Neural cell (in vitro differentiated cells): ENCODE data around the gene AMPD2. TPM values are rescaled to one million over a fixed set of nuclear protein-coding genes. Genes with fewer than 3 reads are reported as not detected.

Source experiments
- H2AFZ ChIP-seq: fragments of 200-600, 300-800 bp; sonication (generic), shearing (Covaris generic); 2 replicates; pipeline ENCODE4 v1.6.0; 2014; ENCODE audit warnings: low read depth, mild to moderate bottlenecking, antibody characterized with exemption, low read length, moderate library complexity
- H3F3A ChIP-seq: fragments of 200-600 bp; shearing (Covaris generic); 2 replicates; pipeline ENCODE4 v1.6.1; 2016; ENCODE audit warnings: mild to moderate bottlenecking, moderate library complexity, mixed read lengths, antibody characterized with exemption, low read length; ENCODE audit not compliant: insufficient read depth, poor library complexity, severe bottlenecking
- H3K27ac ChIP-seq: fragments of 200-600, 300-800 bp; sonication (generic), shearing (Covaris generic); 2 replicates; pipeline ENCODE4 v1.5.1; 2014; ENCODE audit warnings: mild to moderate bottlenecking, low read length, moderate library complexity
- H3K27me3 ChIP-seq: fragments of 300-800, 200-600 bp; sonication (generic), shearing (Covaris generic); 2 replicates; pipeline ENCODE4 v1.6.0; 2014; ENCODE audit warnings: mild to moderate bottlenecking, low read depth, low read length, moderate library complexity; ENCODE audit not compliant: insufficient read depth
- H3K36me3 ChIP-seq: fragments of 300-800, 200-600 bp; sonication (generic), shearing (Covaris generic); 2 replicates; pipeline ENCODE4 v1.5.1; 2014; ENCODE audit warnings: mild to moderate bottlenecking, antibody characterized with exemption, low read length, moderate library complexity; ENCODE audit not compliant: insufficient read depth
- H3K4me2 ChIP-seq: fragments of 300-800, 200-600 bp; sonication (generic), shearing (Covaris generic); 2 replicates; pipeline ENCODE4 v1.6.0; 2014; ENCODE audit warnings: mild to moderate bottlenecking, low read length
- H3K4me3 ChIP-seq: fragments of 300-800, 200-600 bp; sonication (generic), shearing (Covaris generic); 2 replicates; pipeline ENCODE4 v1.5.1; 2014; ENCODE audit warnings: mild to moderate bottlenecking, low read length, moderate library complexity
- H3K79me2 ChIP-seq: fragments of 200-600 bp; shearing (Covaris generic); replicated peaks from 2 replicates; pipeline ENCODE4 v1.6.0; 2014; ENCODE audit warnings: mild to moderate bottlenecking, low read length, moderate library complexity; ENCODE audit not compliant: insufficient read depth
- H3K9ac ChIP-seq: fragments of 300-800, 200-600 bp; sonication (generic), shearing (Covaris generic); 2 replicates; pipeline ENCODE4 v1.6.1; 2016; ENCODE audit warnings: mild to moderate bottlenecking, low read length, mixed read lengths
- H3K9me2 ChIP-seq: fragments of 200-600 bp; shearing (Covaris generic); 2 replicates; pipeline ENCODE4 v1.6.1; 2016; ENCODE audit warnings: mild to moderate bottlenecking, low read length, mixed read lengths; ENCODE audit not compliant: insufficient read depth
- H3K9me3 ChIP-seq: fragments of 200-600, 300-800 bp; sonication (generic), shearing (Covaris generic); 2 replicates; pipeline ENCODE4 v1.6.1; 2016; ENCODE audit warnings: mild to moderate bottlenecking, mixed run types, low read length, moderate library complexity, mixed read lengths
- H4K20me1 ChIP-seq: fragments of 200-600 bp; shearing (Covaris generic); 2 replicates; pipeline ENCODE4 v1.6.1; 2016; ENCODE audit warnings: mild to moderate bottlenecking, mixed run types; ENCODE audit not compliant: insufficient read depth
- EP300 ChIP-seq: fragments of 450-650 bp; conservative IDR thresholded peaks from 2 replicates; pipeline ENCODE4 v1.6.1; 2014; ENCODE audit warnings: antibody characterized with exemption, mild to moderate bottlenecking, moderate library complexity; ENCODE audit not compliant: poor library complexity, severe bottlenecking
- EZH2 ChIP-seq: fragments of 200-600, 300-800 bp; shearing (Covaris generic), sonication (generic); IDR thresholded peaks from 2 replicates; pipeline ENCODE4 v1.6.1; 2014; ENCODE audit warnings: antibody characterized with exemption, low read length, borderline replicate concordance, mild to moderate bottlenecking; ENCODE audit not compliant: insufficient read depth, poor library complexity, severe bottlenecking
- MXI1 ChIP-seq: fragments of 450-650 bp; conservative IDR thresholded peaks from 2 replicates; pipeline ENCODE4 v1.6.1; 2014; ENCODE audit warnings: antibody characterized with exemption, mild to moderate bottlenecking; ENCODE audit not compliant: poor library complexity, severe bottlenecking
- POLR2AphosphoS5 ChIP-seq: IDR thresholded peaks from 2 replicates; pipeline ENCODE4 v1.6.1; 2012
- RAD21 ChIP-seq: fragments of 450-650 bp; conservative IDR thresholded peaks from 2 replicates; pipeline ENCODE4 v1.6.1; 2014; ENCODE audit warnings: antibody characterized with exemption, mild to moderate bottlenecking, moderate library complexity
- SMC3 ChIP-seq: fragments of 450-650 bp; conservative IDR thresholded peaks from 2 replicates; pipeline ENCODE4 v1.6.1; 2014; ENCODE audit warnings: antibody characterized with exemption, mild to moderate bottlenecking, moderate library complexity; ENCODE audit not compliant: poor library complexity
- TAF1 ChIP-seq: IDR thresholded peaks from 2 replicates; pipeline ENCODE4 v1.6.1; 2012; ENCODE audit warnings: low read depth
- polyA plus RNA-seq: library from polyadenylated mRNA; depleted of rRNA; stranded (reverse); fragments of >200 nt; gene quantifications from 2 replicates; pipeline ENCODE4 v1.2.3, GENCODE V29; 2014
- TF ChIP-seq, protein P1 (sequence below): IDR thresholded peaks from 2 replicates; pipeline ENCODE4 v1.6.1; 2012; ENCODE audit warnings: borderline replicate concordance
- TF ChIP-seq, protein P2 (sequence below): fragments of 450-650 bp; IDR thresholded peaks from 2 replicates; pipeline ENCODE4 v1.5.1; 2014; ENCODE audit warnings: antibody characterized with exemption, mild to moderate bottlenecking, moderate library complexity; ENCODE audit not compliant: poor library complexity, severe bottlenecking

Gene AMPD2
- polyA plus RNA-seq, 1 donor from 2014 or later, result 104 TPM

DNA sequence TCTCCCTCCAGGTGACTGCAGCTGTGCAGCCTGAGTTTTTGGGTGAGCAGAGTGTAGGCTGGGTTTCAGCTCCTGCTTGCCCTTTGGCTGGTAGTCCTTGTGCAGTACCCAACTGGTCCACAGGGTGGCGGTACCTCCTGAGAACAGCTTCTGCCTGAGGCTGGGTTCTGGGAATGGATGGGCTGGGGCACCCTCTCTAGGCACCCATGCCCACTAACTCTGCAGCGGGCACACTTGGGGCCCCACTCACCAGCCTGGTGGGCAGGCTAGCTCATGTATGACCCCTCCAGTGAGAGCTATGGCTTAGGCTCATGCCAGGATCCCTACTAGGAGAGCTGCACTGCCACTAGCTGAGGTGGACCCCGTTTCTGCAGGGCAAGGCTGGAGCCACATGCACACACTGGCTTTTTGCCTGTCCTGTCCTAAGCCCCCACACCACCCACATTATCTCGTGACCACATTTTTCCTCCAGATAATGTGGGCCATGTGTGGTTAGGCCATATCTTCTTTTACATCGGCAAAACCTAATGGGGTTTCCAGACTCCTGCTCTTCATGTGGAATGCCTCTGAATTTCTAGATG is 20.7 kb downstream of the AMPD2 start:
- H2AFZ ChIP-seq, result no peak overlapping the region
- H3K27me3 ChIP-seq, result no peaks in the 10 kb centered on the region
- no peaks in the 10 kb centered on the region for H3K9me3 ChIP-seq

DNA sequence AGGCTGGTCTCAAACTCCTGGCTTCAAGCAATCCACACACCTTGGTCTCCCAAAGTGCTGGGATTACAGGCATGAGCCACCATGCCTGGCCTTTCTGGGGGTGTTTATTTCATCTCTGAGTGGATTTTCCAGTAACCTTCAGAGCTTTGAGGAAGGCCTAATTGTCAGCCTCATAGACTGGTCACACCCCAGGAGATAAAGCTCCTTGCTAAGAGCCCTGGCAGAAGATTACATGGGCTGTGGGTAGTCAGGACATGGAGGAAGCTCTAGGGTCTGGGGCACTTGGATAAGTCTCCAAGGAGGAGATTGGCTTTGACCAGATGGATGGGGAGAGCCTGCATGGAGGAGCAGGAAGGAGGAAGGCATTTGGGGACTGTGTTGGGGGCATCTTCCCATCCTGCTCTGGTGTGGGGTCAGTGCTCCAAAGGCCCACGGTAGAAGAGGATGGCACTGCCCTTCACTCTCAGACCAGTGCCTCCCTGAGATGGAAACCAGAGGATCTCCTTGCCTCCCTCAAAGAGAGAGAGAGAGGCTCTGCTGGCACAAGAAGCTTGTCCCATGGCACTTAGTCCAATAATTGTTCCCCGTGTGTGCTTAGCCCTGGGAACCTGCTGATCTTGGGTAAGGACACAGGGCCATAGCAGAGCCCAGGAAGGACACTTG is 21.6 kb downstream of the AMPD2 start:
- Histone ChIP-seq H3K4me3 (no peak overlapping the region), H3K27me3 (no peaks in the 10 kb centered on the region), H3K27ac (no peak overlapping the region), H3K36me3 (no peaks in the 10 kb centered on the region), H3K4me2 (no peak overlapping the region), H3K9ac (no peak overlapping the region), H3K9me2 (no peaks in the 10 kb centered on the region), H3F3A (no peaks in the 10 kb centered on the region), H2AFZ (no peak overlapping the region), H4K20me1 (no peaks in the 10 kb centered on the region), H3K79me2 (no peaks in the 10 kb centered on the region), H3K9me3 (no peaks in the 10 kb centered on the region)
- no peak for TF ChIP-seq RAD21
- TF ChIP-seq, protein P1, sequence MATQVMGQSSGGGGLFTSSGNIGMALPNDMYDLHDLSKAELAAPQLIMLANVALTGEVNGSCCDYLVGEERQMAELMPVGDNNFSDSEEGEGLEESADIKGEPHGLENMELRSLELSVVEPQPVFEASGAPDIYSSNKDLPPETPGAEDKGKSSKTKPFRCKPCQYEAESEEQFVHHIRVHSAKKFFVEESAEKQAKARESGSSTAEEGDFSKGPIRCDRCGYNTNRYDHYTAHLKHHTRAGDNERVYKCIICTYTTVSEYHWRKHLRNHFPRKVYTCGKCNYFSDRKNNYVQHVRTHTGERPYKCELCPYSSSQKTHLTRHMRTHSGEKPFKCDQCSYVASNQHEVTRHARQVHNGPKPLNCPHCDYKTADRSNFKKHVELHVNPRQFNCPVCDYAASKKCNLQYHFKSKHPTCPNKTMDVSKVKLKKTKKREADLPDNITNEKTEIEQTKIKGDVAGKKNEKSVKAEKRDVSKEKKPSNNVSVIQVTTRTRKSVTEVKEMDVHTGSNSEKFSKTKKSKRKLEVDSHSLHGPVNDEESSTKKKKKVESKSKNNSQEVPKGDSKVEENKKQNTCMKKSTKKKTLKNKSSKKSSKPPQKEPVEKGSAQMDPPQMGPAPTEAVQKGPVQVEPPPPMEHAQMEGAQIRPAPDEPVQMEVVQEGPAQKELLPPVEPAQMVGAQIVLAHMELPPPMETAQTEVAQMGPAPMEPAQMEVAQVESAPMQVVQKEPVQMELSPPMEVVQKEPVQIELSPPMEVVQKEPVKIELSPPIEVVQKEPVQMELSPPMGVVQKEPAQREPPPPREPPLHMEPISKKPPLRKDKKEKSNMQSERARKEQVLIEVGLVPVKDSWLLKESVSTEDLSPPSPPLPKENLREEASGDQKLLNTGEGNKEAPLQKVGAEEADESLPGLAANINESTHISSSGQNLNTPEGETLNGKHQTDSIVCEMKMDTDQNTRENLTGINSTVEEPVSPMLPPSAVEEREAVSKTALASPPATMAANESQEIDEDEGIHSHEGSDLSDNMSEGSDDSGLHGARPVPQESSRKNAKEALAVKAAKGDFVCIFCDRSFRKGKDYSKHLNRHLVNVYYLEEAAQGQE, result no peak
- TF ChIP-seq TAF1, result no peak
- no peak for TF ChIP-seq POLR2AphosphoS5
- TF ChIP-seq EP300, result no peak
- TF ChIP-seq MXI1, result no peak
- TF ChIP-seq, protein P2, sequence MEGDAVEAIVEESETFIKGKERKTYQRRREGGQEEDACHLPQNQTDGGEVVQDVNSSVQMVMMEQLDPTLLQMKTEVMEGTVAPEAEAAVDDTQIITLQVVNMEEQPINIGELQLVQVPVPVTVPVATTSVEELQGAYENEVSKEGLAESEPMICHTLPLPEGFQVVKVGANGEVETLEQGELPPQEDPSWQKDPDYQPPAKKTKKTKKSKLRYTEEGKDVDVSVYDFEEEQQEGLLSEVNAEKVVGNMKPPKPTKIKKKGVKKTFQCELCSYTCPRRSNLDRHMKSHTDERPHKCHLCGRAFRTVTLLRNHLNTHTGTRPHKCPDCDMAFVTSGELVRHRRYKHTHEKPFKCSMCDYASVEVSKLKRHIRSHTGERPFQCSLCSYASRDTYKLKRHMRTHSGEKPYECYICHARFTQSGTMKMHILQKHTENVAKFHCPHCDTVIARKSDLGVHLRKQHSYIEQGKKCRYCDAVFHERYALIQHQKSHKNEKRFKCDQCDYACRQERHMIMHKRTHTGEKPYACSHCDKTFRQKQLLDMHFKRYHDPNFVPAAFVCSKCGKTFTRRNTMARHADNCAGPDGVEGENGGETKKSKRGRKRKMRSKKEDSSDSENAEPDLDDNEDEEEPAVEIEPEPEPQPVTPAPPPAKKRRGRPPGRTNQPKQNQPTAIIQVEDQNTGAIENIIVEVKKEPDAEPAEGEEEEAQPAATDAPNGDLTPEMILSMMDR, result no peak
- no peak for TF ChIP-seq EZH2
- TF ChIP-seq SMC3, result no peak

More for the DNA sequence above, 20.7 kb downstream of the AMPD2 start:
- H3K79me2 ChIP-seq, result no peaks in the 10 kb centered on the region
- no peak overlapping the region for H3K9ac ChIP-seq
- TF ChIP-seq MXI1 (no peak), TAF1 (no peak), EZH2 (no peak), SMC3 (peak; percentile 74), RAD21 (peak; percentile 62), POLR2AphosphoS5 (no peak), EP300 (no peak)
- TF ChIP-seq, protein P2, result peak; percentile 73
- TF ChIP-seq, protein P1, result no peak
- no peak overlapping the region for H3K4me2 ChIP-seq
- no peaks in the 10 kb centered on the region for H3K9me2 ChIP-seq
- H3F3A ChIP-seq, result no peaks in the 10 kb centered on the region
- H3K27ac ChIP-seq, result no peak overlapping the region
- H3K4me3 ChIP-seq, result no peak overlapping the region
- no peaks in the 10 kb centered on the region for H4K20me1 ChIP-seq
- H3K36me3 ChIP-seq, result no peaks in the 10 kb centered on the region
